Activated CD8-positive, alpha-beta memory T cell treated with anti-CD3 and anti-CD28 coated beads for 48 hours (primary cell): ENCODE results near the gene ACTL8.

Experiments
- DNase-seq, 3 experiments: peaks; one replicate each; pipeline ENCODE4 v3.0.0-alpha.2; 2020; ENCODE audit warnings: low read depth in 2 of 3, low spot score in 2 of 3

The ACTL8 gene

GRCh38 chr1:17873007-17873675 is 118.0 kb downstream of the ACTL8 start:
- DNase-seq: no peak

GRCh38 chr1:17874231-17874630 is 119.1 kb downstream of the ACTL8 start:
- DNase-seq: no peak

- no peak for DNase-seq
These were observed 119.6 kb downstream of the ACTL8 start for GRCh38 chr1:17874710-17875109.

GRCh38 chr1:17875171-17875881 is 120.2 kb downstream of the ACTL8 start:
- DNase-seq: no peak

- no peak for DNase-seq
These were observed 120.7 kb downstream of the ACTL8 start for GRCh38 chr1:17875882-17876280.
